GM19240 (cell line): ENCODE data around the gene WEE2.
"Not testable (repeated sequence)": the region's sequence is repeated elsewhere in the genome, so short reads cannot be mapped to it uniquely, and the experiment has no call there.

Experiments
- DNase-seq: peaks from one replicate; pipeline ENCODE4 v3.0.0; 2011; ENCODE audit warnings: low spot score; ENCODE audit not compliant: insufficient read length

WEE2 gene

DNA sequence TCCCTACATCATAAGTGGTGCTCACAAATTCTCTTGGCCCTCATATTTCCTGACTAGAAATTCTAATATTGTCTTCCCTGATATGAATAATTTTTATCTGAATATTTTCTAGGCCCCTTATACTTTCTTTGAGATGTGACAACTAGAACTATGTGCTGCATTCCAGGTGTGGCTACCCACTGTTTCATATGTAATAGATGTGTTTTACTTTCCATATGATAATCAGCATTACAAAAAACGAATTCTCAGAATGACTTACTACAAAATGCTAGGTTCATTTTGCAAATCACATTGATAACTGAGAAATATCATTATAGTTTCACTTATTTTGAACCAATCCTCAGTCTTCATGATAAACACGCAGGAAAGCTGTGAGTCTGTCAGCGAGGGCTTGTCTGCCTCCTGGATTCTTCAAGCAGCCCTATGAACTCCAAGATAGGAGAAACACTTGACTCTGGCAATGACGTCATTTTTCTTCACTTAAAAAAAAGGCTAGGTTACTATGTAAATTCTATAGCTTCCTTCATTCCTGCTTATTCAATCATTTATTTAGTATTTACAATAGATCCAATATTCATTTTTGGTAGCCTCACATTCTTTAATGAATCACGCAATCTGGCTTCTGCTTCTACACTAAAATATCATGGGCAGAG is 4.6 kb downstream of the WEE2 start:
- DNase-seq, result no peak

GRCh38 chr7:141713890-141714289 is 5.7 kb downstream of the WEE2 start:
- DNase-seq, result no peak

GRCh38 chr7:141714571-141714970 is 6.4 kb downstream of the WEE2 start:
- DNase-seq, result no peak

- DNase-seq, result no peak
Measured at GRCh38 chr7:141715018-141715417, 6.9 kb downstream of the WEE2 start.

GRCh38 chr7:141715794-141716689 is 7.9 kb downstream of the WEE2 start:
- DNase-seq, result no peak

GRCh38 chr7:141717450-141717849 is 9.3 kb downstream of the WEE2 start:
- no peak for DNase-seq

DNA sequence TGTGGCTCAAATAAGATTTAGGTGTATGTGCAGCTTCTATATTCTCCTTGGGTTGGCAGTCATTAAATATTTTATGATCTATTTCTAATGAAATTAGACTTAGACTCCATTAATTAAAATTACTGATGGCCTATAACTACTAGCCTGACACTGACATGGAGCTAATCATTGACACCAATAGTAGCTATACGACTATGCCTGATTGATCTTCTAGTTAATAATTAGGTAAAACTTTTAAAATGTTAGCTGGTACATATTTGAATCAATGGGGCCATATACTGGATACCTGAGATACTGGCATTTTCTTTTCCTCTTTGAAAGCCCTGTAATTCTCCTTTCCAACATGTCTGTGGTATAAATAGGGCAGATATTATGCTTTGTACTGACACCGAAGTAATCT is 14.4 kb downstream of the WEE2 start:
- DNase-seq, result no peak

GRCh38 chr7:141729020-141729419 is 20.9 kb downstream of the WEE2 start:
- DNase-seq, result no peak

- DNase-seq, result no peak
Measured at GRCh38 chr7:141731476-141732149, 23.5 kb downstream of the WEE2 start.

DNA sequence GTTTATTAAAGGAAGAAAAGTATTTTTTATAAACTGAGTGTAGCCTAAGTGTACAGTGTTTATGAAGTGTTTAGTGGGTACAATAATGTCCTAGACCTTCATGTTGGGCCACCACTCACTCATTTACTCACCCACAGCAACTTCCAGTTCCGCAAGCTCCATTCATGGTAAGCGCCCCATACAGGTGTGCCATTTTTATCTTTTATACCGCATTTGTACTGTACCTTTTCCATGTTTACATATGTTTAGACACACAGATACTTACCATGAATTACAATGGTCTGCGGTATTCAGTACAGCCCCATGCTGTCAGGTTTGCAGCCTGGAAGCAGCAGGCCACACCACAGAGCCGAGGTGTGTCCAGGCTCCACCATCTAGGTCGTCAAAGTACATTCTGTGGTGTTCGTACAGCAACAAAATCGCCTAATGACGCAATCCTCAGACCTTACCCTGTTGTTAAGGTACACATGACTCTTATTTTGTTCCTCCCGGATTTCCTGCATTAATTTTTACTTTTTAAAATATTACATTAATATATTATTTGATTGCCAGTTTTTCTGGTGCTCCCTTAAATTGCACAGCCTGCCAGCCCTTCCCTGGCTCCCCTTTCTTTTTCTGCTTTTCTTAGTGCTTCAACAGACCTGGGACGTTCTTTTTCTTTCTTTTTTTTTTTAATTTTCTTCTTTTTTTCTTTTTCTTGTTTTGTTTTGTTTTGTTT is 29.1 kb downstream of the WEE2 start:
- DNase-seq, result no peak

DNA sequence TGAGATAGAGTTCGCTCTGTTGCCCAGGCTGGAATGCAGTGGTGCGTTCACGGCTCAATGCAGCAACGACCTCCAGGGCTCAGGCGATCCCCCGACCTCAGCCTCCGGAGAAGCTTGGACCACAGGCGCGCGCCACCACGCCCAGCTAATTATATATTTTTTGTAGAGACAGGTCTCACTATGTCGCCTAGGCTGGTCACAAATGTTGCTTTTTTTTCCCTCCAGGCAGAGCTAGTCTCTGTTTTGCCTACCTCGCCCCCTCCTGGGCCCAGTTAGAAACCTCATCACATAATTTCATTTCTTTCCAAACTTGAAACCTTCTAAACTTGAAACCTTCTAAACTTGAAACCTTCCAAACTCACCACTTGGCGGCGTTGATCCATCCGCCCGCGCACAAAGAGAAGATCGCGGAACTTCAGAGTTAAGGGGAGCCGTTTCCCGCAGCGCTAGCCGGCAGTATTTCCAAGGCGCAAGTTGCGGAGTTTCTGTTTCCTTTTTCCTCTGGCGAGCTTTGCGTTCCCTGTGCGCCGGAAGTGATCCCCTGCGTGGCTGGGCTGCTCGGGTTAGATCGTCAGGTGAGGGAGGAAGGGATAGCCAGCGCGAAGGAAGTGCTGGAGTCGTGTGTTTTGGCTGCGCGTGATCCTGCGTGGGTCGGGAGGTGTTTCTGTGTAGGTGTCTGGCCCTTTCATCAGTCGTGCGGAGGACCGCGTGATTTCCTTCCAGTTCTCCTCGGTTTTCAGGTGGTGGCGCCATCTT is 29.9 kb downstream of the WEE2 start, which contains the start of gene SSBP1:
Gene SSBP1 (plus strand): TSS at position 523 of the 756 bp plus-strand sequence. CDS start 809 bp downstream, outside the sequence.
- peak; percentile 76 for DNase-seq

DNA sequence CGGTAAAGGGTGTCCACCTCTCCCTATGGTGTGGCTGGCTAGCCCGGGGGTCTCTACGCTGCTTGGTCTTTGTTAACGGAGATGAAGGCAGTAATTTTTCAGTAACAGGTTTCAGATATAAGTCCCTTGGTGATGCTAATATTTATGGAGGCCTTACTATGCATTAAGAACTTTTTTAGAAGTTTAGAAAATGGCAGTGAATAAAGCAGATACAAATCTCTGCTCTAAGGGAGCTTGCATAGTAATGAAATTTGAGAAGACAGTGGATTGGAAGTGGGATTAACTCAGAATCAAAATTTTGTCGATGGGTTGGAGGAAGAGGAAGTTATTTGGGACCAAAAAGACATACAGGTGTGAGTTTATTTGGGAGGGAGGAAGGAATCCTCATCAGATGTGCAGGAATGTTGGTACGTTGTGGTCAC is 30.4 kb downstream of the WEE2 start:
- DNase-seq, result no peak

- DNase-seq, result no peak
Measured at GRCh38 chr7:141739250-141739649, 31.1 kb downstream of the WEE2 start.

DNA sequence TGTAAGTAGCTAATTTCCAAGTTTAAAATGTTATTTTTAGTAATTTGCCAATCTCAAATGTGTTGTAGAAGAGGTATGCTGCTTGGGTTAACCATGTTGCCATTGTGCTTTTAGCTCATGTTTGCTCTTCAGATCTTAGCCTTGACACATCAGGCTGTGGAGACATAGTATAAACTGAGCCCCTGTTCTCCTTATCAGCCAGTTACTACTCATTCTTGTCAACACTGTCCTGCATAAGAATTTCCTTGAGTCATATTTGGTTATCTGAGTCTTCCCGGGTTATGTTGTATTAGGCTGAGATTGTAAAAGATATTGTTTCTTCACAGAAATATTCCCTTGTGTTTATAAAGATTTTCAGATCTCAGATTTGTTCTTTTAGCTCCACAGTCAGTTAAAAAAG is 34.1 kb downstream of the WEE2 start:
- DNase-seq, result no peak

- DNase-seq, result no peak
Measured at GRCh38 chr7:141744131-141744530, 36.0 kb downstream of the WEE2 start.

DNA sequence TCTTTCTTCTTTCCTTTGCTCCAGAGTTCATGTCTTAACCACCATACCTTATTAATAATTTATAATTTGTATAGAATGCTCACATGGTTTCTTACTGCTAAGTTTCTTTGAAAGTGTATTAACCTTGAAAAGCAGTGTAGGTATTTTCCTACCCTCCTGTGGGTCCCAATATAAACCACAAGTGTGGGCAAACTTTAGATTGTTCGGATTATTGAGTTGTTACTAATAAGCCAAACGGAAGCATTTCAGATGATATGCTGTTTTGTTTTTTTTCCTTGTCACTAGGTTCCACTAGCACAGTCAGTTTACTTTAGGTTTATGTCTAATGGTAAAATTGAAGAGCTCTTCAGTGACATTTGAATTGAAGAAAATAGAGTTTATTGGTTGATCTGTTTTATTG is 40.2 kb downstream of the WEE2 start:
- no peak for DNase-seq

DNA sequence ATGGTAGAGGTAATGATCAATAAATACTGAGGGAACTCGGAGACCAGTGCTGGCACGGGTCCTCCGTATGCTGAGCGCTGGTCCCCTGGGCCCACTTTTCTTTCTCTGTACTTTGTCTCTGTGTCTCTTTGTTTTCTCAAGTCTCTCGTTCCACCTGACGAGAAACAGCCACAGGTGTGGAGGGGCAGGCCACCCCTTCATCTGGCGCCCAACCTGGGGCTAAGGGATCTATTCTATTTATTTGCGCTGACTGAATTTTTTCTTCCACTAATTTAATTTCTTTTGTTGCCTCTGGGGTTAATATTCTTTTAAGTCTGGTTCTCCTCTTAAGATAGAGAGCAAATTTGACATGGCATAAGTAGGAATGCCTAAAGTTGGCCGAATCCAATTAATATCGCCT is 43.8 kb downstream of the WEE2 start:
- DNase-seq, result not testable (repeated sequence)

DNA sequence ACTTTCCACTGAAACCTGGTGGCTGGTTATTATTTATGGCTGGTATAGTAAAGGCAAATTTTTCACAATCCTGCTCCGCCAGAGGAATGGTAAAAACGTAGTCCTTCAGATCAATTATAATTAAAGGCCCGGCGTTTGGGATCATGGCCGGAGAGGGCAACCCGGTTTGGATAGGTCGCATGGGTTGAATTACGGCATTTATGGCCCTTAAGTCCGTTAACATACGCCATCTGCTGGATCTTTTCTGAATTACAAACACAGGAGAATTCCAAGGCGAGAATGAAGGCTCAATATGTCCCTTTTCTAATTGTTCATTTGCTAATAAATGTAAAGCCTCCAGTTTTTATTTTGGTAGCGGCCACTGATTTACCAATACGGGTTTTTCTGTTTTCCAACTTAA is 44.5 kb downstream of the WEE2 start:
- no peak for DNase-seq

- DNase-seq, result no peak
Measured at GRCh38 chr7:141754939-141755338, 46.8 kb downstream of the WEE2 start.

DNA sequence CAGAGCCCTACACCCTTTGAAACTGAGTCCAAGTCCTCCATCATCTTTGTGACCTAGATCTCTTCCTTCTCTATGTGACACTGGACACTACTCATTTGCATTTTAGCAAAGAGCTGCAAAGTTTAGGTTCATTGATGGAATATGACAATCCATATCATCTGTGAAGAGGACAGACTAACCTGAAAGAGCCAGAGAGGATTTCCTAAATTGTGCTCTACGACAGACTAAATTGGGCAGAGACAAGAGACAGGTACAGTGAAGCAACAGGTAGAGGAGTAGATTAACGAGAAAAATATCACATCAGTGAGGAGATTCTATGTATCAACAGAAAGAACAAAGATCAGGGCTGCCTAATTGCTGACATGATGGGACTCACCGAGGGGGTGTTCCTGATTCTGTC is 55.6 kb downstream of the WEE2 start, which contains the start of gene TAS2R3:
Gene TAS2R3 (plus strand): TSS at position 301 of the 400 bp plus-strand sequence. CDS start 62 bp downstream, at position 363.
- no peak for DNase-seq
